ENCODE measurements around the gene ROMO1.
"Not testable (repeated sequence)": the region's sequence is repeated elsewhere in the genome, so short reads cannot be mapped to it uniquely, and the experiment has no call there.

ROMO1 gene

DNA sequence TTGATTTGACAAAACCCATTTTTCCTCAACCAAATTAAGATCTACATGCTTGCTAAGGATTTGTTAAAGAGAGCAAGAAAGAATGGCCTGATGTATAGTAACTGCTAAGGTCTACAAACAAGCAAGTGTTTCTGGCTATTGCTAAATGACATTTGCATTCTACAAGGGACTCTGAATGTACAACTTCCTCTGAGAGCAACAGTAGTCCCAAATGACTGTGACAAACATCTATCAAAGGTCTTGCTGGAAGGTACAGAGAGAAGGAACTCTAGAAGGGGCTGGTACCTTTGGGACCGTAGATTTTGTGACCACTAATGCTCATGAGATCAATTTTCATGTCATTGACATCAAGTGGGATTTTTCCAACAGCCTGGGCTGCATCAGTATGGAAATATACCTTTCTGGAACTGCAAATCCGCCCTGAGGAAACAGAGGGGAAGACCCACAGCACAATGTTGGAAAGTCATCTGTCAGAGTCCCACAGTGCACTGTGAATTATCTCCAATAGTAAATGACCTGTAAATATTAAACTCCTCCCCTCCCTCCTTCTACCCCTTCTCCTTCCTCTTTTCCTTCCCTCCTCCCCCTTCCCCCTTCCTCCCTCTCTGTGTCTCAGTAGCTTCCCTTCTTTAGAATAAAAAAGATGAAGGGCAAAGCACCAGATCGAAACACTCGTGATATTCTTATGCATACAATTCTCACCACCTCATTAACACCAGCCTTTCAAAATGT, 18.6 kb upstream of the ROMO1 start:
- DNase-seq (ENCODE audit: low read depth in 1 of 2, low spot score in 1 of 2) = no peak

DNA sequence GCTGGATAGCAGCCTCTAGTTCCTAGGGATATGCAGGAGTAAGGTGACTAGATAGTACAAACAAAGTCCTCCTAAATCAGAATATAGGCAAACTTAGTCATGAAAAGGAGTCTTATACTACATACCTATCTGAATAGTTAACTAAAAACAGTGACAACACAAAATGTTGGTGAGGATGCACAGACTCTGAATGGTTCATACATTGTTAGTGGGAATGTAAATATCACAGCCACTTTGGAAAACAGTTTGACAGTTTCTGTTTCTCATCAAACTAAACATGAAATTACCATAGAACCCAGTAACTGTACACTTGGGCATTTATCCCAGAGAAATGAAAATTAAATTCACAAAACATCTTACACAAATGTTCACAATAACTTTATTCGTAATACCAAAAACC, 17.2 kb upstream of the ROMO1 start:
- no peak for DNase-seq (ENCODE audit: low read depth in 1 of 2, low spot score in 1 of 2)

DNA sequence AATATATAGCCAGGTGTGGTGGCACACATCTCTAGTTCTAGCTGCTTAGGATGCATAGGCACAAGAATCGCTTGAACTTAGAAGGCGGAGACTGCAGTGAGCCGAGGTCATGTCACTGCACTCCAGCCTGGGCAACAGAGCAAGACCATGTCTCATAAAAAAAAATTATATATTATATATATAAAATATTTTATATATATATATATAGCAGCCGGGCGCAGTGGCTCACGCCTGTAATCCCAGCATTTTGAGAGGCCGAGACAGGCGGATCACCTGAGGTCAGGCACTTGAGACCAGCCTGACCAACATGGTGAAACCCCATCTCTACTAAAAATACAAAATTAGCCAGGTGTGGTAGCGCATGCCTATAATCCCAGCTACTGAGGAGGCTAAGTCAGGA, 13.8 kb upstream of the ROMO1 start:
- not testable (repeated sequence) for DNase-seq (ENCODE audit: low read depth in 1 of 2, low spot score in 1 of 2)

DNA sequence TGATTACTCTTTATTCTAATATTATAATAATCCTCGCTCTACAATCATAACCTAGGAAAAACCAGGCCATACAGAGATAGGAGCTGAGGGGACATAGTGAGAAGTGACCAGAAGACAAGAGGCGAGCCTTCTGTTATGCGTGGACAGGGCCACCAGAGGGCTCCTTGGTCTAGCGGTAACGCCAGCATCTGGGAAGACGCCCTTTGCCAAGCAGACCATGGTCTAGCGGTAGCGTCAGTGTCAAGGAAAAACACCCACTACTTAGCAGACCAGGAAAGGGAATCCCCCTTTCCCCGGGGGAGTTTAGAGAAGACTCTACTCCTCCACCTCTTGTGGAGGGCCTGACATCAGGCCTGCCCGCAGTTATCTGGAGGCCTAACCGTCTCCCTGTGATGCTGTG, 12.3 kb upstream of the ROMO1 start:
- not testable (repeated sequence) for DNase-seq (ENCODE audit: low read depth in 1 of 2, low spot score in 1 of 2)

DNA sequence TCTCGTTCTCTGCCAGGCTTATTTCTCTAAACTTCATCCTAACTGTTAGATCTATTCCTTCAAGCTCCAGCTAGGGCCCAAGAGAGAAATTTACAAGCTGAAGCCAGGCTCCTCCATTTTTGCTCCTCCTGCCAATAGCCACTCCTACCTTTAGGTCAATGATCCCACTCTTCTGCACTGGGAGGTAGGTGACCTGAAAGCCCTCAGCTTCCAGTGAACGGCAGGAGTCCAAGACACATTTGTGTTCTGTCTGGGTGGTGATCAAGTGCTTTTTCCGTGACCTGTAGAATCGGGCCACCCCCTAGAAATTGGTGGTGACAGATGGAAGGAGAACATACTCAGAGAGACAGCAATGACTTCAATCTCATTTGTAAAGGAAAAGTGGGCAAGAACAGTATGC, 8.9 kb upstream of the ROMO1 start:
- DNase-seq (ENCODE audit: low read depth in 1 of 2, low spot score in 1 of 2) = no peak

DNA sequence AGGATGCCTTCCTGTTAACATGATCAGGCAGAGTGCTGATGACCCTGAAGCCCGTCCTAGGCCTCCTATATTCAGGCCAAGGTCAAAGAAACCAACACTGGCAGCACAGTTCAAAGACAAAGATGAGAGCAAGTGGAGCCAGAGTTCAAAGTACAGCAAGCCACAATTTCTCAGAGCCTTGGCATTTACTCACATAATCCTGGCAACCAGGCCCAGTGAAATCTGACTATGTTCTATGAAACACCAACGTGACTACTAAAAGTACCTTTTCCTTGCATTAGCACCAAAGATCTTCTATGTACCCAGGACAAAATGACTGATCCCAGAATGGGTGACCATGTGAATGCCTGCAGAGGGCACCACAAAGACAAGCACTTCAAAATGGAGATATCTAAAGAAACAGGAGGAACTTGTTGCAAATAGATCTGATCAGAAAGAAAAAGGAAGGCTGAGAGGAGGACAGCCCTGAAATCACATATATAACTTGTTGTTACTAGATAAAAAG, 3.9 kb upstream of the ROMO1 start:
- DNase-seq (ENCODE audit: low read depth in 1 of 2, low spot score in 1 of 2) = no peak

DNA sequence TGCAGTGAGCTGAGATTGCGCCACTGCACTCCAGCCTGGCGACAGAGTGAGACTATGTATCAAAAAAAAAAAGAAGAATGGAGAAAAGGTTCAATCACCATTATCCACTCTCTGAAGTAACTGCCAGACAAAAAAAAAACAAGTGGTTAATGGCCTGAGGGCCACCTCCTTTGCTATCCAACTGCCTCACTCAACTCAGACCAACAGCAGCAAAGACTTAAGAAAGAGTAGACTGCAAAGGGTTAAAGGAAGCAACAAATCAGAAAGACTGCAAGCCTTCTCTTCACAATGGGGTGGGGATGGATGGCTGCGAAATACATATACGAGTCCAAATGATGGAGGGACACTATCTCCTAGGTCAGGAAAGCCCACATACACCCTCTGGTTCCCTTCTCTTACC, 3.2 kb upstream of the ROMO1 start:
- DNase-seq (ENCODE audit: low read depth in 1 of 2, low spot score in 1 of 2) = no peak

DNA sequence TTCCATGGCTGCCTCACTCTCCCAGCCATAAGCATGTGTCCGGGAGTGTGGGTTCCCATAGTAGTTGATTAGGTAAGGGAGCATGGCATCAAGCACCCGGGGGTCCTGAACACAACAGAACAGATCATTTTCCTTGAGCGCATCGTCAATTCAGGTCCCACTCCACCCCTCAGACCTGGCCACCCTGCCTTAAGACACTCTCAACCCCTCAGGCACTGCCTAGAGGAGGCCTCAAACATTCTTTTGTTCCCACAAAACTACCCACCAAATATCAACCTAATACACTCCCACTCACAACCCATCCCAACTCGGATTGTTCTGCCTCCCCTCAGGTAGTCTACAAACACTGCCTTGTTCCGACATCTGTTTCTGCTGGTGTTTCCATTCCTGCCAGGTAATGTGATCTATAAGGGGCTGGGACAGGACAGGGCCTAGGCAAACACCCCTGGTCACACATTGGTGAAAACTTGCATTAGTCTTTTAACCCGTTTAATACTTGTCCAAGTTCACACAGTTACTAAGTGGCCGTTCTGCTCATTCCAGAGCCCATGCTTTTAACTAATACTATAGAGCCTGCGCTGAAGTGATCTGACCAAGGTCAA, 1.4 kb upstream of the ROMO1 start:
- DNase-seq (ENCODE audit: low read depth in 1 of 2, low spot score in 1 of 2) = no peak

DNA sequence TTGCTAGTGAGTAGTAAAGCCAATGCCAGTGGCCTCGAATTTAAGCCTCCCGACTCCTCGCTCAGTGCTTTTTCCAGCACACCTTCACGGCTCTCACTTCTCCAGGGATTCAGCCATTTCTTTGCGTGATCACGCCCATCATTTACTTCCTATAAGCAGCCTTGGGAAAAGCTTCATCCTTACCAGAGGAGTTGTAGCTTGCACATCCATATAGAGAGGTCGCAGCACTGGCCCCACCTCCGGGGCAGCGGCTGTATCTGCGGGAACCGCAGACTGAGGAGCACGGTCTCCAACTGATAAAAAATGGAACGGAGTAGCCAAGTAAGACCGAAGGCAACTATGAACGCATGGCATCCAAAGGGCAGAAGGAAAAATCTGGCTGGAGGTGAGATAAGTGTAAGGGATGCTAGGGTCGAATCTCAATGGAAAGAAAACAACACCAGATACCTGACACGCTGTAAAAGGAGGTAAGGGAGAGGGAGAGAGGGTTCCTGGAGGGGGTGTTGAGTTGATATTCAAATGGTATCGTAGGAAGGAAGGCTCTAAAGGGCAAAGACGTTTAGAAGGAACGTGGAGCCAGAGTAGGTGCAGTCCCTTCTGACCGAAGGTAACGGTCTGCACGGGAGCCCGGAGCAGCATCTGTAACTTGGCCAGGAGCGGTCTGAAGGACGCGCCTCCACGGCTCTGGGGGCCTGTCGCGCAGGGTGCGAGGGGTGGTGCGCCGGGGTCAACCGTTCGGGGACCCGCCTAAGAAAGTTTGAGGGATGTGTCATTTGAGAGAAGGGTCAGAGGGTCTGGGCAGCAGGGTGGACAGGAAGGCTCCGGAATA, 693 bp upstream of the ROMO1 start:
- DNase-seq (ENCODE audit: low read depth in 1 of 2, low spot score in 1 of 2) = no peak

DNA sequence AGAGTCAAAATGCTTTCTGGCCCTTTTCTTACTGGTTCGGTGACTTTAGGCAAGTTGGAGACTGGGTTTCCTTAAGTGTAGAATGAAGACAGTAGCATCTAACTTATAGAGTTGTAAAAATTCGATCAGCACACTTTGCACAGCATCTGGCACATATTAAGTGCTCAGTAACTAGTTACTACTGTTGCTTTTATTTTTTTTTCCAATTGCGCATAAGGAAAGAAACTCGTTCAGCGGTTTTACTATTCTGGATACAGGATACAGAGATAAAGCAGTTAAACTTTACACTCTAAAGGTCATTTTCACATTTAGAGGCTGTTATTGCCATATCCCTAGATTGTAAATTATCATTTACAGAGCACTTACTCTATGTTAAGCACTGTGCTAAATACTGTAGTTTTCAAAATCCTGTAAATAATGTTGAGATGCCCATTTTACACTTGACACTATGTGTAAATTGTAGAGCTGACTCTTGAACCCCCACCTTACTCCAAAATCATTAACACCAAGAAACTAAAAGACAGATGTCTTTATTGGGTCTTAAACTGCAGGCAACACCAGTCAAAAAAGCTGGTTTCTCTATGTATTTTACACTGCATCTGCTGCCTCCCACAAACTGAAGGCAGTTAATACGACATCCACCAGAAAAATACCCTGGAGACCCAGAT, 886 bp downstream of the ROMO1 start:
- DNase-seq (ENCODE audit: low read depth in 1 of 2, low spot score in 1 of 2) = no peak

DNA sequence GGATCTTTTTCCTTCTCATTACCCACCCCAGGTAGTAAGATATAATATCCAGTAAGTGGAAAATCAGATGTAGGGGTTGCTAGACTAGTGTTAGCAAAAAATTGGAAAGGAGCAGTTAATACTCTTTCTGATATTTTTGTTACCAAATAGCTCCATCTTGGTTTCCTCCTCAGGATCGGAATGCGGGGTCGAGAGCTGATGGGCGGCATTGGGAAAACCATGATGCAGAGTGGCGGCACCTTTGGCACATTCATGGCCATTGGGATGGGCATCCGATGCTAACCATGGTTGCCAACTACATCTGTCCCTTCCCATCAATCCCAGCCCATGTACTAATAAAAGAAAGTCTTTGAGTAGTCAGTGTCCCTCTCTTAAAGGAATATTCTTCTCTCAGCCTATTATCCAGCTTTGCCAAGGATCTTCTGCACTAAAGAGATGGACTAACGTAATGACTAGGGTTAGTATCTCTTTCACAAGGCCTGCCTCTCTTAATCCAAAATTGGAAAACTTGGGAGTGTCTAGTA, 1.5 kb downstream of the ROMO1 start:
- DNase-seq (ENCODE audit: low read depth in 1 of 2, low spot score in 1 of 2) = no peak

DNA sequence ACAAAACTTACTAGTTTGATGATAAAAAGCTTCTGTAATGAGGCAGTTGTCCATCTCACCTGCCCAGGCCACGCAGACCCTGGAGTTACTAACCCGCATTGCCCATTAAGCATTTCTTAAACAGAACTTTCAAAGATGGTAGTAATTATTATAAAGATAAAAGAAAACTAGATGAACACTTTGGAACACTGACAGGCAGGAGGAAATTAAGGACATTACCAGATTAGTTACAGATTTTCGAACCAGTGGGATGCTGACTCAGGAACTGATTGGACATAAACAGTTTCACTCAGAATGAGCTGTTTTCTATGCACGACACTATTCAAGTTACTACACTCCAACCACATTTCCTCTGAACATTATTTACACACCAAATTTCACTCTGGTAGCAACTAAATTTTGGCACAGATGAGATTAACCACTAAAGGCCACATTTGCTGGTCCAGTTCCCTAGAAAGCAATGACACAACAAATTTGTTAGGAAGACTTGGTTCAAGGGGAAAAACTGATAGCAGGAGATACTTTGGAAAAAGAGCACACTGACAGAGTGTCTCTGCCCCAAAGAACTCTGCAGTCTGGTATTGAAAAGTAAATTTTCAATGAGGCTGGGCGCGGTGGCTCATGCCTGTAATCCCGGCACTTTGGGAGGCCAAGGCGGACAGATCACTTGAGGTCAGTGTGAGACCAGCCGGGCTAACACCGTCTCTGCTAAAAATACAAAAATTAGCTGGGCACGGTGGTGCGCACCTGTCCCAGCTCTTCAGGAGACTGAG, 3.0 kb downstream of the ROMO1 start:
- no peak for DNase-seq (ENCODE audit: low read depth in 1 of 2, low spot score in 1 of 2)

DNA sequence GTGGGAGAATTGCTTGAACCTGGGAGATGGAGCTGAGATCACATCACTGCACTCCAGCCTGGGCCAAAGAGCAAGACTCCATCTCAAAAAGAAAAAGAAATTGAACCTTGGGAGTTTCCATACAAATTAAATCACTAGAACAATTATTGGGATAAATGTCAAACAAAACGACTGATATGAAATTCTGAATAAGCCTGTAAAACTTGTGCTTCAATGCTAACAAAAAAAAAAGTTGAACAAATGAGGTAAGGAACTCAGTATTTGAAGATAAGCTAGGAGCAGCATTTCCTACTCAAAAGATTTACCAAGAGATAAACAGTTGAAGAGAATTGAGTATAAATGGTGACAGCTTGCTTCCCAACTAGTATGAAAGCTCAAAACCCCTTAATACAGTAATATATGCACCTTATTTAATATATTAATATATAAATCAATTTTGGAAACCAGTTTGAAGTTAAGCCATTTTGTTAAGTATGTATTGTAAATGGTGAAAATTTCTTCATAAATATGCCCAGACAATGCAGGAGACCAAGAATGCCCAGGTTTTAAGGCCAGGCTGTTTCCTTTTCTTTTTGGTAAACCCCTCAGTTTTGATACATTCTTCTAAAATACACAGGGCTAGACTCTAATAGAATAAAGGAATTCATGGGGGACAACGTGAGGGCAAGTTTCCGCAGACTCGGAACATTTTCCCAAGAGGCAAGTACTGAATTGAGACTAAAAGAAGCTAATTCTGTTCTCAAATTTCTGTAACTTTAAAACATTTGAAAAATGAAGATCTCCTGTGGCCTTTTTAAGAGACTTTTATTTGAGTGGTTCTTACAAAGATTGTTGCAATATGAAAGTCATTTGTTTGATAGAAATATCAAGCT, 3.9 kb downstream of the ROMO1 start:
- DNase-seq (ENCODE audit: low read depth in 1 of 2, low spot score in 1 of 2) = no peak

DNA sequence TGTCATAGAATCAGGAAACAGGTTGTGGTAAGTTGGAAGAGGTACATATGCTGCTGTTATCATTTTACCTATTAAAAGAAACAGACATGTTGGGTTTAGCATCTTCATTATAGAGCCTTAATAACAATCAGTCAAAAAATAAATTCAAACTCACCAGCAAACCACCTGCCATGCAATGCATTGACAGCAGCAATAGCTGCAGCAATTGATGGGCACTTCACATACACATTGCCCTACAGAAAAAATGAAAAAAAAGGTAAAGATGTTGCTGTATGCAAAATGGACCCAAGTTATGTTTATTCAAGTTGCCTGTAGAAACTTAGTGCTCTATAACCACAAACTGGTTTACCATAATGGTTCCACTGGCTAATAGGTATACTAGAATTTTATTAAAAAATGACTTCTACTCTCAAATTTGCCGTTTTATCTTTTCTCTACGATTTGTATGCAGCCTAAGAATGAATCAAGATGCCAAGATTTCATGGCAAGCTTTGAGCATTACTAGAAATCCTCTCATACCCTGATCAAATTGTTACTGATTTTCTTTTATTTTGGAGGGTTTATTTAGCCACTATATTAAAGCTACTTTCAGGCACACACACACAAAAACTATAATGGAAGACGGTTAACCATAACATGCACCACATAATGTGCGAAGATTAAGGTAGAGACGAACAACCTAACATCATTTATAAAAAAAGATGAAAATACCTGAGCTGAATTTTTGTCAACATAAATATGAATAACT, 5.5 kb downstream of the ROMO1 start:
- no peak for DNase-seq (ENCODE audit: low read depth in 1 of 2, low spot score in 1 of 2)

DNA sequence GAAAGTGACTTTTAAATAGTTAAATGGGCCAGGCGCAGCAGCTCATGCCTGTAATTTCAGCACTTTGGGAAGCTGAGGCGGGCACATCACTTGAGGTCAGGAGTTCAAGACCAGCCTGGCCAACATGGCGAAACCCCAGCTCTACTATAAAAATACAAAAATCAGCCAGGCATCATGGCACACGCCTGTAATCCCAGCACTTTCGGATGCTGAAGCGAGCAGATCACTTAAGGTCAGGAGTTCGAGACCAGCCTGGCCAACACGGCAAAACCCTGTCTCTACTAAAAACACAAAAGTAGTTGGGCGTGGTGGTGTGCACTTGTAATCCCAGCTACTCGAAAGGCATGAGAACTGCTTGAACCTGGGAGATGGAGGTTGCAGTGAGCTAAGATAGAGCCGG, 6.7 kb downstream of the ROMO1 start:
- DNase-seq (ENCODE audit: low read depth in 1 of 2, low spot score in 1 of 2) = not testable (repeated sequence)

DNA sequence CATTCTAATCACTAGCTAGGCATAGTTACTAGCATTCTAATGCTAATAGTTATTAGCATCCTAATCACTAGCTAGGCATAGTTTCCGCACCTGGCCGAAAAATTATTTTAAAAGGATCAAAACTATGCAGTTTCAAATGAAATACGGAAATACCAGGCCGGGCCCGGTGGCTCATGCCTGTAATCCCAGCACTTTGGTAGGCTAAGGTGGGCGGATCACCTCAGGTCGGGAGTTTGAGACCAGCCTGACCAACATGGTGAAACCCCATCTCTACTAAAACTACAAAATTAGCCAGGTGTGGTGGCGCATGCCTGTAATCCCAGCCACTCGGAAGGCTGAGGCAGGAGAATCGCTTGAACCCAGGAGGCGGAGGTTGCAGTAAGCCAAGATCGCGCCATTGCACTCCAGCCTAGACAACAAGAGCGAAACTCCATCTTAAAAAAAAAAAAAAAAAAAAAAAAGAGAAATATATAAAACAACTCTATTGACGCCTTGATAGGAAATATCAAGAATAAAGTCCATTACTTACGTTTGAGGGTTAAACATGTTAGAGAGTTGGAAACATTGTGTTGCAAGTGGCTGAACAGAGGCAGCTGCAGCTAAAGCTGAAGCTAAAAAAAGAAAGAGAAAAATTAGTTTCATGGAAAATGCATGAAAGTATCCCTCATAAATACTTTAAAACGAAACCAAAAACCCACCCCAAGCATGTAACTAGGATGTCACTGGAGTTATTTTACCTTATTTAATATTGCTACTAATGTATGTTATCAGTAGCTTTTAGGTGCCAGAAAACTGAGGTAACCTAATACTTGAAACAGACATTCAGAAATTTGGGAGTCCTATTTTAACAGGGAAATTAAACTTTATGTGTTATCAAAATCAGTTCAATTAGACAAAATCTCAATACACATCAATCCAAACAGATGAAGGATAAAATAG, 7.7 kb downstream of the ROMO1 start:
- not testable (repeated sequence) for DNase-seq (ENCODE audit: low read depth in 1 of 2, low spot score in 1 of 2)

DNA sequence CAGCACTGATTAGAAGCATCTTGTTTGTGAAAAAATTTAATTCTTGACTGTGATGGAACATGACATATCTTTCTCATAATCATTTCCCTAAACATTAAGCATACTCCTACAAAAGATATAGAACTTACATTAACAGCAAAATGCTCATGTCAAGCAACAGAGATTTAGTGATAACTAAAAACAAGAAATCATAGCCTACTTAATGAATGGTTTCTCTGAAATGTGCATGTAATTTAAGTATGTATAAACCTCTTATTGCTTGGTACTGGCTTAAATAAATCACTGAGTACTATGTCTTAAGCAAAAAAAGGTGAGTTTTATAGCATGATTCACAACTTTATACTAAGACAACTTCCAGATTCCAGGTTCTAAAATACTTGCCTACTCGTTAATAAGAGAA, 9.3 kb downstream of the ROMO1 start:
- DNase-seq (ENCODE audit: low read depth in 1 of 2, low spot score in 1 of 2) = no peak

DNA sequence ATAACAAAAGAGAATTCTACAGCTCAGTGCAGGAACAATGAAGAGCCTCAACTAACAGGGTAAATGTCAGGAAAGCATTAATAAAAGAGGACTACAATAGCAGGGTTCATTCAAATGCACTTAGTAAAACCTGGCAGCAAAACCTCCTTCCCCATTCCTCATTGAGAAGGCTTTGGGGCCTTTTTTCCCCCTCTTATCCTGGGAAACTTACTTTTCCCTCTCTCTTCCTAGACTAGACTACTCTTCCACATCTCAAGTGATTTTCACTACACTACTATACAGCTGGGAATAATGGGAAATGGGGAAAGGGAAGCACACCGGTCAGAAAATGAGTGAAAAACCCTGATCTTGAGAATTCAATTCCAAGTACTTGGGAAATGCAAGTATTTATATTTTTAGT, 10.1 kb downstream of the ROMO1 start:
- no peak for DNase-seq (ENCODE audit: low read depth in 1 of 2, low spot score in 1 of 2)
